Vagina (tissue), 2 donors: ENCODE results near the gene ACRBP. TPM values are rescaled to one million over a fixed set of nuclear protein-coding genes. Genes with fewer than 3 reads are reported as not detected.
A peak's percentile ranks its signal among the peaks of the same experiment; 100 is the strongest.

Experiments used
- DNase-seq, 2 donors: peaks; one replicate each; pipeline ENCODE4 v3.0.0-alpha.2; 2017; ENCODE audit errors: extremely low spot score in 2 of 2
- H3K27ac ChIP-seq: fragments of 200-600 bp; sonication (generic); one replicate; pipeline ENCODE4 v1.5.1; 2019
- H3K27me3 ChIP-seq: fragments of 200-600 bp; sonication (generic); one replicate; pipeline ENCODE4 v1.5.1; 2019
- H3K36me3 ChIP-seq, 2 donors: fragments of 200-600 bp; sonication (generic); one replicate each; pipeline ENCODE4 v1.5.1; 2017 to 2019
- H3K4me1 ChIP-seq: fragments of 200-600 bp; sonication (generic); one replicate; pipeline ENCODE4 v1.5.1; 2019
- H3K4me3 ChIP-seq, 2 donors: fragments of 200-600 bp; sonication (generic); 1 replicate in 1 of 2; 2 replicates in 1 of 2; pipeline ENCODE4 v1.5.1; 2016 to 2019
- H3K9me3 ChIP-seq: fragments of 200-600 bp; sonication (generic); one replicate; pipeline ENCODE4 v1.5.1; 2019
- CTCF ChIP-seq, 3 experiments: fragments of 450-650 bp in 2 of 3; fragments of 200-600 bp in 1 of 3; sonication (generic) in 1 of 3; IDR thresholded peaks; one replicate each; pipeline ENCODE4 v1.5.1; 2017 to 2019; ENCODE audit warnings: antibody characterized with exemption in 3 of 3, mild to moderate bottlenecking in 2 of 3, moderate library complexity in 2 of 3
- POLR2A ChIP-seq, 2 donors: fragments of 450-650 bp; IDR thresholded peaks; one replicate each; pipeline ENCODE4 v1.6.1; 2017; ENCODE audit warnings: antibody characterized with exemption in 2 of 2, mild to moderate bottlenecking in 2 of 2, moderate library complexity in 2 of 2
- POLR2AphosphoS5 ChIP-seq, 2 donors: sonication (generic); formaldehyde crosslinking; IDR thresholded peaks; one replicate each; pipeline ENCODE4 v1.9.0; 2017; ENCODE audit warnings: antibody characterized with exemption in 2 of 2, mild to moderate bottlenecking in 2 of 2, low read depth in 1 of 2; ENCODE audit not compliant: insufficient read depth in 1 of 2
- intact Hi-C: fragments of 100-400 bp; cut with DNase I; formaldehyde crosslinking; loops from one replicate; pipeline ENCODE4 v1.15.1; 2023
- total RNA-seq: library from RNA; depleted of rRNA; stranded (reverse); fragments of >200 nt; gene quantifications from one replicate; pipeline ENCODE4 v1.2.3, GENCODE V29; 2016

Gene ACRBP
- total RNA-seq, 1 donor from 2014 or later = 0.74 TPM

- H3K9me3 ChIP-seq = no peaks in the 10 kb centered on the region
- TF ChIP-seq POLR2A (IDR thresholded peaks at IDR 0.05) = no peak
- TF ChIP-seq CTCF (IDR thresholded peaks at IDR 0.05) = no peak
- no peak for TF ChIP-seq POLR2AphosphoS5 (IDR thresholded peaks at IDR 0.05; ENCODE audit: insufficient read depth in 1 of 2, low read depth in 1 of 2)
- intact Hi-C loops = loop anchor here (5.0 kb wide), 1 partner anchor 209 kb away; the partner anchor contains the start of gene P3H3
- no peaks in the 10 kb centered on the region for H3K36me3 ChIP-seq
- no peak overlapping the region for H3K27ac ChIP-seq
- no peak for DNase-seq
- peaks cover 10% of the 10 kb centered on the region for H3K4me1 ChIP-seq
- no peaks in the 10 kb centered on the region for H3K27me3 ChIP-seq
- H3K4me3 ChIP-seq = no peak overlapping the region
These were observed 28.6 kb downstream of the ACRBP start for GRCh38 chr12:6618483-6619225.

GRCh38 chr12:6615802-6616201 is 31.4 kb downstream of the ACRBP start:
- TF ChIP-seq POLR2AphosphoS5 (IDR thresholded peaks at IDR 0.05; ENCODE audit: insufficient read depth in 1 of 2, low read depth in 1 of 2) = no peak
- H3K4me3 ChIP-seq = no peak overlapping the region
- H3K27ac ChIP-seq = peak overlapping the region; percentile 17
- H3K4me1 ChIP-seq = peaks cover 33% of the 10 kb centered on the region
- no peaks in the 10 kb centered on the region for H3K27me3 ChIP-seq
- no peak for DNase-seq
- intact Hi-C loops = loop anchor here (5.0 kb wide), 1 partner anchor 211 kb away; the partner anchor contains the start of gene P3H3
- no peaks in the 10 kb centered on the region for H3K9me3 ChIP-seq
- H3K36me3 ChIP-seq = no peaks in the 10 kb centered on the region

GRCh38 chr12:6614513-6615172 is 32.6 kb downstream of the ACRBP start:
- peaks cover 33% of the 10 kb centered on the region for H3K4me1 ChIP-seq
- intact Hi-C loops = loop anchor here (5.0 kb wide), 1 partner anchor 213 kb away; the partner anchor contains the start of gene P3H3

GRCh38 chr12:6613776-6614512 is 33.3 kb downstream of the ACRBP start:
- intact Hi-C loops = no loop called here
- no peak for TF ChIP-seq POLR2A (IDR thresholded peaks at IDR 0.05)
- peak; percentile 84 to 88 for TF ChIP-seq POLR2AphosphoS5 (IDR thresholded peaks at IDR 0.05; ENCODE audit: insufficient read depth in 1 of 2, low read depth in 1 of 2)

More at GRCh38 chr12:6614513-6615172, 32.6 kb downstream of the ACRBP start:
- Histone ChIP-seq H3K27ac (peak overlapping the region; percentile 94), H3K36me3 (no peaks in the 10 kb centered on the region), H3K9me3 (no peaks in the 10 kb centered on the region), H3K4me3 (no peak overlapping the region), H3K27me3 (no peaks in the 10 kb centered on the region)
- TF ChIP-seq CTCF (IDR thresholded peaks at IDR 0.05) (no peak), POLR2AphosphoS5 (IDR thresholded peaks at IDR 0.05; ENCODE audit: insufficient read depth in 1 of 2, low read depth in 1 of 2) (no peak), POLR2A (IDR thresholded peaks at IDR 0.05) (no peak)
- no peak for DNase-seq

GRCh38 chr12:6613015-6613775 is 34.0 kb downstream of the ACRBP start:
- Histone ChIP-seq H3K4me1 (peaks cover 33% of the 10 kb centered on the region), H3K4me3 (peak overlapping the region; percentile 31 to 33), H3K27me3 (no peaks in the 10 kb centered on the region), H3K9me3 (no peaks in the 10 kb centered on the region), H3K36me3 (no peaks in the 10 kb centered on the region), H3K27ac (peak overlapping the region; percentile 94)
- intact Hi-C loops = no loop called here
- peak in 1 of 2 donors; percentile 94 for DNase-seq
- peak in 1 of 2 donors; percentile 5 for TF ChIP-seq POLR2A (IDR thresholded peaks at IDR 0.05)
- peak in 1 of 2 donors; percentile 58 for TF ChIP-seq POLR2AphosphoS5 (IDR thresholded peaks at IDR 0.05; ENCODE audit: insufficient read depth in 1 of 2, low read depth in 1 of 2)
- TF ChIP-seq CTCF (IDR thresholded peaks at IDR 0.05) = no peak

More at GRCh38 chr12:6613776-6614512, 33.3 kb downstream of the ACRBP start:
- Histone ChIP-seq H3K4me1 (peaks cover 33% of the 10 kb centered on the region), H3K27ac (peak overlapping the region; percentile 94), H3K9me3 (no peaks in the 10 kb centered on the region), H3K4me3 (no peak overlapping the region), H3K27me3 (no peaks in the 10 kb centered on the region), H3K36me3 (no peaks in the 10 kb centered on the region)
- DNase-seq = peak in 1 of 2 donors; percentile 98
